ENCODE measurements around the gene CTTNBP2.

CTTNBP2 gene

GRCh38 chr7:117784315-117784714 lies 88.9 kb downstream of the CTTNBP2 start:
- DNase-seq, result no peak

DNA sequence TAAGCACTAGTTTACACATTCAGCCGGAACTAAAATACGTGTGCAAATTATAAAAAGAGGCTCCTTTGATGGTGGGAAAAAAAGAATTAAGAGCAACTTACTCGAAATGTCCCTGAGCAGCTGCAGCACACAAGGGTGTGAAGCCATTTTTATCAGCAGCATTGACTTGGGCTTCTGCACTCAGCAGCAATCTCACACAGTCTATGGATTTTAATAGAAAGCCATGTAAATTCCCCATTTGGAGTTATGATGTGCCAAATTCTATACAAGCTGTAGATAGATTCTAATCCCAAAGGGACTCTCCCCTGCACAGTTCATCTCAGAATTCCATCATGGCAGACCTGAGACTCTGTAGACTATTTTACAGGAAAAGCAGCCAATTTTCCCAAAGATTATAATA lies 90.5 kb downstream of the CTTNBP2 start:
- DNase-seq, result no peak

GRCh38 chr7:117781707-117782106 lies 91.5 kb downstream of the CTTNBP2 start:
- no peak for DNase-seq

- no peak for DNase-seq
Observed at GRCh38 chr7:117780832-117781231, 92.4 kb downstream of the CTTNBP2 start.

GRCh38 chr7:117777335-117778142 lies 95.7 kb downstream of the CTTNBP2 start:
- DNase-seq, result peak in 1 of 2 experiments; percentile 45

GRCh38 chr7:117776224-117776623 lies 97.0 kb downstream of the CTTNBP2 start:
- no peak for DNase-seq

- DNase-seq, result no peak
Observed at GRCh38 chr7:117775801-117776200, 97.4 kb downstream of the CTTNBP2 start.

DNA sequence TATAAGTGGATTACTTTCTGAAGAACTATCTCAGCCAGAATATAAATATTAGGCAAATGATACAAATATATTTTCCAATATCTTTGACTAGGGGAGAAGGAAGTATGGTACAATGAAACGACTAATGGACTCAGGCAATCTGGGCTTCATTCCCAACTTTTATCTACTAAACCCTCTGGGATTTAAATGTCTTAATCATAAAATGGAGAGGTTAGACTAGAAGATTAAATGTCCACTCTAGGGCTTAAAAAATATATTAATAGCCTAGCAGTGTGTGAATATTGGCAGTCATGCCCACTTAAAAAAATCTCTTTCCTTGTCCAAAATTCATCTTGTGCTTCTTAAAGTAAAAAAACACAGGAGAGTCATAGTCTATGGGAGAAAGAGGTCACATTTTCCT lies 98.3 kb downstream of the CTTNBP2 start:
- no peak for DNase-seq

DNA sequence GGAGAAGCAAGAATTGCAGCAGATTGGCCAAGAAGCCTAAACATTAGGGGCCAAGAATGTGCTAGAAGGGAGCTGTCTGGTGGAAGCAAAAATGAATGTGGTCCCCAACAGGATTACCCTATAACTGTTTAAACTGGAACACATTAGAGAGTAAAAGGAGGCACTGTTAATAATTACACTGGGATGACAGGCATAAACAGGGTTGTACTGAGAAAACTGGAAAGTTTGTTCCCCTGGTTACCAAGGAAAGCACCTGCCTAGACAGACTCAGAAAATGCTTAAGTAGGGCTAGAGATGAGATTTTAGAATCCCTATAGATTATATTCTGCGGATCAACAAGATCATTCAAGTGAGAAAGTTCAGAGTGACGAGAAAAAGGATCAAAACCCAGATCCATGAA lies 100.8 kb downstream of the CTTNBP2 start:
- DNase-seq, result no peak

GRCh38 chr7:117771756-117772155 lies 101.5 kb downstream of the CTTNBP2 start:
- no peak for DNase-seq

DNA sequence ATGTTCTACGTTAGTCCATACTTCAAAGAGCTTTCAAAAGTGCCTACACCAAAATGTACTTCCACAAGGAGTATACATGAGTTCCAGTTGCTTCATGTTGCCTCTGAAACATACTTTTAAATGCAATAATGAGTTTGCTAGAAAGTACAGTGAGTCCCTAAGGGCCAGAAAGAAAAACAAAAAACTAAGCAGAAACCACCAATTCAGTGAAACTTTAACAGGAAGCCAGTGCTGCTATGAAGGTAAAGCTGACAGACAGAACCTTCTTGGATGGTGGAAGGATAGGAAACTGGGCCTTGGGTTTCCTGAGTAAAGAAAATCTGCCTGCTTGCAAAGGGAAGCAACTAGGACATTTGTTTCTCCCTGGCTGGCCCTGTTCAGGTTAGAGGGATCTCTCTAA lies 104.2 kb downstream of the CTTNBP2 start:
- DNase-seq, result no peak

- no peak for DNase-seq
Observed at GRCh38 chr7:117767951-117768350, 105.3 kb downstream of the CTTNBP2 start.

DNA sequence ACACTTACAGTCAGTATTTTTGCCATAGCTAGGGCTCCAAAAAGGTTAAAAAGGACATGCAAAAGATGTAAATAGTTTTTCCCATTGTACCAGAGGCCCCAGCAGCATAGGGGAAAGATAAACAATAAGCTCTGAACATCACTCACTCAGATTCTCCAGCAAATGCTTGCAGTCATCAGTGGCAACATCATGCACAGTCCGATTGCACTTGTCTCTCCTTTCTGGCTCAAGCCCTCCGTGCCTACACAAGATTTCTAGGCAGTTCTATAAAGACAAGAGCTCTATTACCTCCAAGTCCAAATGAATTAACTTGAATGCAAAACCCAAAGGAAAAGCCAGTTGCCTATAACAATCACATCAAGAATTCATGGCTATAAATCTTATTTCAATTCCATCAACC lies 106.3 kb downstream of the CTTNBP2 start:
- no peak for DNase-seq

DNA sequence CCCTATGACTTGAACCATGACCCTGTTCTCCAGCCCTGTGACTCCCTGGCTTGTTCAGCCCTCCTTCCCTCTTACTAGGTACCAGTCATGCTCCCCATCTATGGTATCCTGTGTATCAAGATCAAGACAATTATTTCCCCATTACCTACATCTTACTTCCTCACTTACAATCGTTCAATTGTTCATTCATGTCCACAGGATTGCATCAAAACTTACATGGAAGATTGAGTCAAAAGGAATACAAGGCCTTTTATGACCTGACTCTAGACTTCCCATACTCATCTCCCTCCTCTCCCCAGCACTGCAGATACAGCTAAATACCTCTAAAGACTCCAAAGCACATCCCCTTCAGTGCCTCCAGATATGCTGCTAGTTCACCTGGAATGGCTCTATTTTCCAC lies 109.2 kb downstream of the CTTNBP2 start:
- DNase-seq, result no peak

DNA sequence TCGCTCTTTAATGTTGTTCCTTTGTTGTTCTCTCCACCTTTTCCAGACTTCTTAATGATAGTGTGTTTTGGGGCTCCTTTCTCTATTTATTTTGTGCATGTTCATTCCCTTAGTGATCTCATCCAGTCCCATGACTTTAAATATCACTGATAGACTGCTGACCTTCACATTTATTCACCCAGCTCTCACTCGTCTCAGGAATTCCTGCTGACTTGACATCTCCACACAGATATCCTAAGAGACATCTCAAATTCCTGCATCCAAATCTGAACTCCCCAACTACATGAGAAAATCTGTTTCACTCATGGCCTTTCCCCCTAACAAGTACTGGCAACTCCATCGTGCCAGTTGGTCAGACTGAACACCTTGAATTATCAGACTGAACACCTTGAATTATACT lies 111.2 kb downstream of the CTTNBP2 start:
- no peak for DNase-seq

DNA sequence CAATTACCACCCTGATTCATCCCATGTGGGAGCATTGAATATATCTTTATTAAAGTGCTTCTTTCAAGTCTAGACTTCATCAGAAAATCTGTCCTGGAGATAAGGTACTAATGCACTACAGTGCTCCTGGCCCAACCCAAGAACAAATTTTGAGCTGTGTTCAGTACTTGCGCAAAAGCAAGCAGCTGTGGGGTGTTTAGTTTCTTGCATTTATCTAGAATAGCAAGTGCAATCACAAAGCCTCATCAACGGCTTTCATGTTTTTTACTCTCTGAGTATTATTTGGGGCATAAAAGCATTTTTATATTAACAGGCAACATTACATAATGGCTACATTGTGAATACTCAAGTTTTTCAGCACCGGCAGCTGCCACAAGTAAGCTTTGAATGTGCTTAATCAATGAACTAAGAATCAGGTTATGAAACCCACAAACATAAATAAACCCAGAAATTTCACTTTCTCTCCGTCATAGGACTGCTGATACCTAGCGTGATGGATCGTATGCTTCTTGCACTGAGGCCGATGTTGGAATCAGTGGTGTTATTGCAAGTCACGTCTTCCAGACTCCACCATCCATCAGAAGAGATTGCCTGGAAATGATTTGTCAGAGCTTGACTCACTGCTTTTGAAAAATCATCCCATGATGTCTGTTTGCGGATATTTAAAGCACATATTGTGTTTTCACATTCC lies 113.1 kb downstream of the CTTNBP2 start:
- no peak for DNase-seq

DNA sequence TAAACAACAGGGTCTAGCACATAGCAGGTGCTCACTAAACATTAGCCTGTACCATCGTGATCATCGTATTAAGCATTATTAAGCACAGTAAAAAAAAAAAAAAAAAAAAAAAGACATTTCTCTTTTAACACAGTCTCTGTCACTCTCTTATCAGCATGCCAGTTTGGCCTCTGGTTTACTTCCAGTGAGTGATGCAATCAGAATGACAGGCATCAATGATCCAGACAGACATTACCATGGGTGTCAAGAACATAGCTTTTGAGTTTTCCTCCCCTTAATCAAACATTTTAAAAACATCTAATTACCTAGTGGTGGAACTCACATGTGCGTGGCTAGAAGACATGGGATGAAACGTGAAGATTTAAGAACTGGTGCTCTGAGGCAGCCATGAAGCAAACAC lies 115.8 kb downstream of the CTTNBP2 start:
- no peak for DNase-seq

DNA sequence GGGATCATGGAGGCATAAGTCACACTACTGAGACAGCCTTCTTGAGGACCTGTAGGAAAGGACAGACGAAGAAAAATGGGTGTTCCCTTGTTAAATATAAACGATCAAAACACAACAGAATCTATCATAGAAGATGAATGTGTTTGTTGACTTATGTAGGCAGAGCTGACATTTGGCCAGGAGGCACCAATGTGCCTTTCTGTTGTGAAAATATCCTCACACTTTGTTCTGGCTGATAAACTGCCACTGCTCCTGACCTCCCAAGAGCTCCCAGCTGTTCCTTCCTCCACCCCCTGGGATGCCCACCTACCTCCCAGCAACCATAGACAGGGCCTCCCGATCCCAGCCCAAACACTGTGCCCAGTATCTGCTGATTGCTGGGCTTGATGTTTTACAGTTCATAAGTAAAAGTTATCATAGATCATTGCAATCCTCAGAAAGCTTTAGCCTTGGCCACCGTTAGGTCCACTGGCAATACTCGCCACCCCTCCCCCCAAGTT lies 116.6 kb downstream of the CTTNBP2 start:
- no peak for DNase-seq

- no peak for DNase-seq
Observed at GRCh38 chr7:117755136-117755535, 118.1 kb downstream of the CTTNBP2 start.

GRCh38 chr7:117751775-117752174 lies 121.5 kb downstream of the CTTNBP2 start:
- no peak for DNase-seq

DNA sequence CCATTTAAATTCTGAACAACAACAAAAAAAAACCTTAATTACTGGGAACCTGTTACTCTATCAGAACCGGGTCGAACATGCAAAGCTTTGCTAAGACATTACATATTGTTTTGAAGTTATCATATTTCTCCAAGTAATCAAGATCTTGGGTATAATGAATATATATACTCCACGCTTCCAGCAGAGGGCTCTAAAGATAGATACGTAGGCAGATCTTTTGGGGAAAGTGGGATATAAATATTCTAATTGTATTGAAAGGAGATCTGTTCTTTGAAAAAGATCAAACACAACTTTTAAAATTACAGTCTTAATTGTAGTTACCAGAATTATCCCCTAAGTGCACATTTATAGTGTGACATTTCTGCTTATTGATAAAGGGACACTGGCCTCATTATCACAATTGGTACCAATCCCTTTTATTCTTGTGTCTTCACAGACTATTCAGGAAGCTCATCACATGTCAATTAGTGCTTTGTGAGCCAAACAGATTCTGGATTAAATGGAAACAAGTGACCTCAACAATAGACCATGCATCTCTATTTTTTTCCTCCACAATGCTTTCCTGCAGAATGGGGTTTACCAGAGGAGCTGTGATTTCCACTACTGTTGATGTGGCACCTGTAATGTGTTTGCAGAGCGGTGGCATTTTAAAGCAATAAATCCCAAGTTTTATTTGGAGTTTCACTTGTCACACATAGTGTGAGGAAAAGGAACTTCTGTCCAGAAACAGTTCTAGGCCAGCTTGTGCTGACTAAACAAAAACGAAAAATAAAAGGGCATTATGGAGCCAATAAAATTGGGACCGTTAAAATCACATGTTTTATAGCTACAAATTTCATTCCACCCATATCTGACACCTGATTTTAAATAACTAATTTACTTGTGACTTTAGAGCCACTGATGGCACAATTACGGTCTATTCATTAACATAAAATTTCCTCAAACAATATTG lies 122.4 kb downstream of the CTTNBP2 start:
- peak in 1 of 2 experiments; percentile 45 for DNase-seq

DNA sequence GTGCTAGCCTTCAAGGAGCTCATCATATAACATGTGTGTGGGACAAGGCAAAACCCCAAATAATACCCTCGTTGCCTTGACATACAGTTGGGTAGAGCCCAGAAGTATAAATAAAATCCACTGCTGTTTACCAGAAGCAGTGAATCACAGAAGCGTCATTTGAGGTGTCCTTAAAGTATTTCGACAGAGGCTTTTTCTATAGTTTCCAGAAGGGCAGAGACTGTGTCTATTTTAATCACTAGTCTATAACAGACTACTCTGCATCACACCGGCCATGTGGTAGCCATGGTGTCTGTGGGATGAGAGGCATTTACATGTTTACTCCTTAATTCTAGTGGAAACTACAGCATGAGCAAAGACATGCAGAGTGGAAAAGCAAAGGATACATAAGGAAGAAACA lies 131.3 kb downstream of the CTTNBP2 start:
- no peak for DNase-seq

- no peak for DNase-seq
Observed at GRCh38 chr7:117739085-117739484, 134.2 kb downstream of the CTTNBP2 start.
